Smooth muscle cell (in vitro differentiated cells): ENCODE data around the gene NID2. TPM values are rescaled to one million over a fixed set of nuclear protein-coding genes. Genes with fewer than 3 reads are reported as not detected.

ENCODE experiments used
- DNase-seq: peaks from one replicate; lab custom pipeline; 2025; ENCODE audit not compliant: unreplicated experiment; lab: John Stamatoyannopoulos, UW
- H2AFZ ChIP-seq: fragments of 200-600 bp; sonication (generic); 2 replicates; pipeline ENCODE4 v1.6.0; 2016; ENCODE audit warnings: antibody characterized with exemption, low read depth, mild to moderate bottlenecking
- H3F3A ChIP-seq: fragments of 200-600 bp; sonication (generic); 2 replicates; pipeline ENCODE4 v1.6.0; 2017; ENCODE audit warnings: antibody characterized with exemption, low read depth
- H3K27ac ChIP-seq: fragments of 200-600 bp; sonication (generic); 2 replicates; pipeline ENCODE4 v1.5.1; 2016; ENCODE audit warnings: low read depth, mild to moderate bottlenecking
- H3K27me3 ChIP-seq: fragments of 200-600 bp; sonication (generic); 2 replicates; pipeline ENCODE4 v1.6.1; 2016; ENCODE audit warnings: low read depth, mild to moderate bottlenecking
- H3K36me3 ChIP-seq: fragments of 200-600 bp; sonication (generic); 2 replicates; pipeline ENCODE4 v1.5.1; 2016; ENCODE audit warnings: low read depth
- H3K4me1 ChIP-seq: fragments of 200-600 bp; sonication (generic); 2 replicates; pipeline ENCODE4 v1.5.1; 2016; ENCODE audit warnings: low read depth
- H3K4me2 ChIP-seq: fragments of 200-600 bp; sonication (generic); 2 replicates; pipeline ENCODE4 v1.6.0; 2016; ENCODE audit warnings: mild to moderate bottlenecking
- H3K4me3 ChIP-seq: fragments of 200-600 bp; sonication (generic); 2 replicates; pipeline ENCODE4 v1.5.1; 2016; ENCODE audit warnings: mild to moderate bottlenecking
- H3K79me2 ChIP-seq: fragments of 200-600 bp; sonication (generic); 2 replicates; pipeline ENCODE4 v1.6.0; 2016; ENCODE audit warnings: low read depth, mild to moderate bottlenecking
- H3K9ac ChIP-seq: fragments of 200-600 bp; sonication (generic); 2 replicates; pipeline ENCODE4 v1.6.0; 2016; ENCODE audit warnings: low read depth
- H3K9me3 ChIP-seq: fragments of 200-600 bp; sonication (generic); replicated peaks from 2 replicates; pipeline ENCODE4 v1.5.1; 2016; ENCODE audit warnings: low read depth
- H4K20me1 ChIP-seq: fragments of 200-600 bp; sonication (generic); 2 replicates; pipeline ENCODE4 v1.6.0; 2016; ENCODE audit warnings: low read depth
- CTCF ChIP-seq: fragments of 200-600 bp; sonication (generic); IDR thresholded peaks from 2 replicates; pipeline ENCODE4 v1.5.1; 2017; ENCODE audit warnings: borderline replicate concordance, mild to moderate bottlenecking, antibody characterized with exemption; ENCODE audit not compliant: insufficient read depth, poor library complexity, severe bottlenecking
- WGBS: methylation state at CpG from one replicate; pipeline ENCODE4 v1.1.7; 2016; ENCODE audit warnings: low lambda C conversion rate; 5-methylcytosine and 5-hydroxymethylcytosine counted together
- polyA plus RNA-seq: library from polyadenylated mRNA; unstranded; fragments of >200 nt; fragmentation: Nextera tagmentation; extraction: Ambion mirVana; gene quantifications from 2 replicates; pipeline ENCODE4 v1.2.1, GENCODE V29; 2016
- total RNA-seq: library from RNA; depleted of rRNA; stranded (reverse); fragments of >200 nt; gene quantifications from 2 replicates; pipeline ENCODE4 v1.2.3, GENCODE V29; 2014

NID2 gene
- total and polyA plus RNA-seq, 2 experiments from 2014 or later: 196 to 229 TPM

GRCh38 chr14:52013984-52014600, 54.8 kb downstream of the NID2 start:
- Histone ChIP-seq H3K9me3 (no peaks in the 10 kb centered on the region), H4K20me1 (no peaks in the 10 kb centered on the region), H3K4me3 (no peak overlapping the region), H3K79me2 (no peaks in the 10 kb centered on the region), H3K36me3 (peaks cover 24% of the 10 kb centered on the region), H3K4me1 (no peaks in the 10 kb centered on the region), H3K27ac (no peak overlapping the region), H3K9ac (no peak overlapping the region), H3K27me3 (no peaks in the 10 kb centered on the region), H3K4me2 (no peak overlapping the region), H2AFZ (no peak overlapping the region), H3F3A (peaks cover 6% of the 10 kb centered on the region)
- peak; percentile 12 for TF ChIP-seq CTCF
- DNase-seq: no peak
- 82% methylated on average over 11 of the region's 11 CpGs for WGBS

- H3K27ac ChIP-seq: peak overlapping the region; percentile 22
- H3K4me1 ChIP-seq: no peaks in the 10 kb centered on the region
- no peak for TF ChIP-seq CTCF
- H3K36me3 ChIP-seq: peaks cover 29% of the 10 kb centered on the region
- no peak overlapping the region for H3K4me3 ChIP-seq
- WGBS: 52% methylated on average over 4 of the region's 4 CpGs
- no peaks in the 10 kb centered on the region for H3K79me2 ChIP-seq
- peaks cover 9% of the 10 kb centered on the region for H3F3A ChIP-seq
- no peaks in the 10 kb centered on the region for H4K20me1 ChIP-seq
- H3K9ac ChIP-seq: no peak overlapping the region
- DNase-seq: no peak
- no peak overlapping the region for H2AFZ ChIP-seq
- no peaks in the 10 kb centered on the region for H3K27me3 ChIP-seq
- no peaks in the 10 kb centered on the region for H3K9me3 ChIP-seq
- no peak overlapping the region for H3K4me2 ChIP-seq
Measured at GRCh38 chr14:52012635-52013034, 56.2 kb downstream of the NID2 start.

- H3K27ac ChIP-seq: no peak overlapping the region
- peaks cover 5% of the 10 kb centered on the region for H3K79me2 ChIP-seq
- peaks cover 10% of the 10 kb centered on the region for H3F3A ChIP-seq
- H3K9ac ChIP-seq: no peak overlapping the region
- TF ChIP-seq CTCF: no peak
- H3K9me3 ChIP-seq: no peaks in the 10 kb centered on the region
- 96% methylated on average over 9 of the region's 9 CpGs for WGBS
- H3K4me2 ChIP-seq: no peak overlapping the region
- no peaks in the 10 kb centered on the region for H3K4me1 ChIP-seq
- no peaks in the 10 kb centered on the region for H4K20me1 ChIP-seq
- DNase-seq: no peak
- no peaks in the 10 kb centered on the region for H3K27me3 ChIP-seq
- H2AFZ ChIP-seq: no peak overlapping the region
- H3K36me3 ChIP-seq: peaks cover 39% of the 10 kb centered on the region
- H3K4me3 ChIP-seq: no peak overlapping the region
Measured at GRCh38 chr14:52011523-52011922, 57.3 kb downstream of the NID2 start.

GRCh38 chr14:52010173-52010693, 58.6 kb downstream of the NID2 start:
- 91% methylated on average over 3 of the region's 3 CpGs for WGBS
- no peaks in the 10 kb centered on the region for H3K27me3 ChIP-seq
- no peak overlapping the region for H3K4me2 ChIP-seq
- no peaks in the 10 kb centered on the region for H4K20me1 ChIP-seq
- H3K36me3 ChIP-seq: peaks cover 49% of the 10 kb centered on the region
- no peak overlapping the region for H3K27ac ChIP-seq
- H3F3A ChIP-seq: peaks cover 16% of the 10 kb centered on the region
- H3K9me3 ChIP-seq: no peaks in the 10 kb centered on the region
- H3K4me3 ChIP-seq: no peak overlapping the region
- TF ChIP-seq CTCF: no peak
- no peak overlapping the region for H2AFZ ChIP-seq
- H3K79me2 ChIP-seq: peaks cover 9% of the 10 kb centered on the region
- no peak overlapping the region for H3K9ac ChIP-seq
- DNase-seq: no peak
- no peaks in the 10 kb centered on the region for H3K4me1 ChIP-seq
